HG03460 (cell line): ENCODE results near the gene STAT4.

ENCODE experiments used
- ATAC-seq: cut with Tn5 transposase; IDR thresholded peaks from one replicate; pipeline ENCODE4 v1.9.1; 2021; ENCODE audit not compliant: unreplicated experiment

The STAT4 gene

DNA sequence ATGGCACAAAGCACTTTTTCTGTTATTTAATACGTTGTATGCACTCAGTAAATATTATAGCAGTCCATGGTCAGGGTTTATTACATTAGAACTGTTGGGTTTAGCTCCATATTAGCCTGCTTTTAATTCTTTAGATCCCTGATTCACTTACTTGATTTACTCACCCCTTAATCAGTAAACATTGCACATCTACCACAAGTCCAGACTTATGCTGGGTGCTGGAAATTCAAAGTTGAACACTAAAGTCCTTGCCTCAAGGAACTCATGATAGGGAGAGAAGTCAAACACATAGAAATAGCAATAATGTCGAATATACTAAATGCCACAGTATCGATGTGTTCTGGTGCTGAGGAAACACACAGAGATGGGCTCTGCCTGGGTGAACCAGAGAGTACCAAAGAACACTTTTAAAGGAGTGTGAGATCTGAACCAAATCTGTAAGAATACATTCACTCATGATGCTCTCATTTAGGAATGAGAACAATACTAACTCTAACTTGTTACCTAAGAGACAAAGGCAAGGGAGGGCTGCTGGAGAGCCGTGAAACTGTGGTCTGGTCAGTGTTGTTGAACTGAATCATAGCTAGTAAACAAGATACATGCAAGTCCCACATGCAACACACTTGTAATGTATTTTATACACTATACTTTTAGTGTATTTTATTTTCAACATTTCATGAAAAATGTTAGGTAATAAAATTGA lies 4.9 kb downstream of the STAT4 start:
- ATAC-seq: no peak

DNA sequence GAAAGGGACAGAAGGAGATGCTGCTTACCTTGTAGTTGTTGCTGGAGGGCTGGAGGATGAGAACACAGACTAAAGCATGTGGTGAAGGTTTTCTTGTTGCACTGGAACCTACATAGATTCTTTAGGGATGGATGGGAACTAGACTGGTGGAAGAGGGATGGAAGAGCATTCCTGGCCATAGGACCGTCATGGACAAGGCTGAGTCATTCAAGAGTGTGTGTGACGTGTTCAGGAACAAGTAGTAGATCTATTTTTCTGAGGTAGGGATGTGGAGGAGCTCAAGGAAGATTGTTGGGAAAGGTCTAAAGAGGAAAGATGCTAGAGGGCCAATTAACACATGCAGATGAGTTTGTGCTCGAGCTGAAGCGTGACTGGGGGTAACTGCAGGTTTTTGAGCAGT lies 6.6 kb downstream of the STAT4 start:
- ATAC-seq: no peak

DNA sequence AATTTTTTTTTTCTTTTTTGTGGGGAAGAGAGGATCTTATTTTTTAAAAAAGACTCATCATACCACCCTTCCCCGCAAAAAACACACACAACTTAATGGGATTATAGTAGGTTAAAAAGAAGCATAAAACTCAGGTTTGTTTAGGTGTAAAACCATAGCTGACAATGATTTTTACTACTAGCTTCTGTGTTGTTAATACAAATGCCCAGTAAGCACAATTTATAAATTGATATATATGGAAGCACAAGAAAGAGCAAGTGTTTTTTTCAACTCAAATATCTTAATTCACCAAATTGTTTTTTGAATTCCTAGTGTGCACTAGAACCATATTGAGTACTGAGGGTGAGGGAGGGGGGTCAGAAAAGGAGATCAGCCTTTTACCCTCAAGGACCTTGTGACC lies 7.0 kb downstream of the STAT4 start:
- no peak for ATAC-seq

DNA sequence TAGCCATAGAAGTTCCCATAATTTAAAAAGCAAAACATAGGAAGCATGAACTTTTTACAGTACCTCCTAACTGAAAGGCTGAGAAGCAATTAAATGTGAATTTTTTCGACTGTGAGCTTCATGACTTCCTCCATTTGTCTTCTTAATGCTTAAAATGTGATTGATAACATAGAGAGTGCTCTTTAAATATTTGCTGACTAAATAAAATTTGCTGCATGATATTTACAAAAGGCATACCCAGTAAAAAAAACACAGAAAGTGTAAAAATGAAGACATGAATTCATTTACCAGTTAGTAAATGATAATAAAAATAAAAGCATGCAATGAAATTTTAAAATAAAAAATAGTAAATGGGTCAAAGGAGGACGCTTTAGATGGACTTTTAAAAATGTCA lies 21.9 kb downstream of the STAT4 start:
- no peak for ATAC-seq

DNA sequence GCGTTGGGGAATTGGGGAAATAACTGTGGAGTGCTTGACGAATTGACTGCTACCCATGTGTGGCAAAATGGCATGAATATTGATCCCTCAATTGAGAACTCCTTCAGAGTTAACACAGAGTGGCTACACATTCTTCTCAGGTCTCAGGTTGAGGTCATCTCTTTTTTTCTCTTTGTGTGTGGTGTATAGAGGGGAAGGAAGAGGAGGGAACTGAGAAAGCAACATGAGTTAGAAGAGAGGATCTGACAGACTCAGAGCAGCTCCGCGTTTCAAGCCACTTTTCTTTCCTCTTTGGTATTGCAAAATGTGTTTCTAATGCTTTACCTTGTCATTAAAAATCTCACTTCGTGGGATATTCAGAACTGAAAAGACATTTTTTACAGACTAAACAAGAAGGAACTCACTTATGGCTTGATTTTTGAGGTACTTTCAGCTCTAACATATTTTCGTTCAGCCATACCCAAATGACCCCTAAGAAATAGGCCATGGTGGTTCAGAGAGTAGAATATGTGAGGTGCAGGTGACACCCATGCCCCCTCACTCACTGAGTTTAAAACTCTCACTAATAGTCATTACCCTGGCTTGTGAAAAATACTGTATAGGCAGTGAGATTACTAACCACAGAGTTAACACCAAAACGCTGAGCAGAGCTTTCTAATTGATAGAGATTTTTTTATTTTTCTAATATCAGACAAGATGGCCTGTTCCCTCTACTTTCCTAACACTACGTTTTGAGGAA lies 22.5 kb downstream of the STAT4 start:
- ATAC-seq: peak; percentile 78

DNA sequence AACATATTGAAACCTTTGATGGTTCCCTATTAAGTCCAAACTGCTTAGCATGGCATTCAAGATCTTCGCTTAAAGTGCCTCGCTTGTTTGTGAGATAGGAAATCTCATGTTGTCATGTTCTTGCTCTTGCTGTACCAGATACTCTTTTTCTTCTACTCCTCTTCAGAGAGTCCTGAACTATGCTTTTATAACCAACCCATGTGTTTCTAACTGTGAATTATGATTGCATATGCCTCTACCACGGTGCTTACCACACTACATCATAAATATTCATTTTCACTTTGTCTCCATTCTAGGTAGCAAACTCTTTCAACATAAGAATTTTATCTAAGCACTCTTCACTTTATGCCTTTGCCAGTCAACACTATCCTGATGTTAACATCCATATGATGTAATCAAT lies 23.6 kb downstream of the STAT4 start:
- no peak for ATAC-seq

DNA sequence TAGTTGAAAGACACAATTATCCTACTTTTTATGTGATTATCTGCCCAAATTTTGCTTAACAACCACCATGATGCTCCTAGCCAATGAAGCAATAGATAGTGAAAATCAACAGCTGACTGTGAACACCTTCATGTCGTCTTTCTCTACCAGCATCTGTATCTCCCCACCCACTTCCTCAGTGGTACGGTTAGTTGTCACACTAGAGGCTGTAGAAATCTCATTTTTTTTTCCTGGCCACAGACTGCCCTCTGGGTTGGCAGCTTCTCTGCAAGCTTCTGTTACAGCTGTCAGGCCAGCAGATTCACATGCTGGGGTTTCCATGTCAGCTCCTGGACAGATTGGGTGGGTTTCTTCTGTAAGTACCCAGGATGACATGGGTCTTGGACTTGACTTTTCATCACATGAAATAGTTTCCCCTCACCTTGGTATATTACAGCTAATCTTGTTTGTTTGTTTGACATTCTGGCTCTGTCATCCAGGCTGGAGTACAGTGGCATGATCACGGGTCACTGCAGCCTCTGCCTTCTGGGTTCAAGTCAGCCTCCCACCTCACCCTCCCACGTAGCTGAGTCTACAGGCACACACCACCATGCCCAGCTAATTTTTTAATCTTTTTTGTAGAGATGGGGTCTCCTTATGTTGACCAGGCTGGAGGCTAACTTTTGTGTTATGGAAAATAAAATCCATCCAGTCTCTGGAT lies 24.3 kb downstream of the STAT4 start:
- ATAC-seq: no peak

DNA sequence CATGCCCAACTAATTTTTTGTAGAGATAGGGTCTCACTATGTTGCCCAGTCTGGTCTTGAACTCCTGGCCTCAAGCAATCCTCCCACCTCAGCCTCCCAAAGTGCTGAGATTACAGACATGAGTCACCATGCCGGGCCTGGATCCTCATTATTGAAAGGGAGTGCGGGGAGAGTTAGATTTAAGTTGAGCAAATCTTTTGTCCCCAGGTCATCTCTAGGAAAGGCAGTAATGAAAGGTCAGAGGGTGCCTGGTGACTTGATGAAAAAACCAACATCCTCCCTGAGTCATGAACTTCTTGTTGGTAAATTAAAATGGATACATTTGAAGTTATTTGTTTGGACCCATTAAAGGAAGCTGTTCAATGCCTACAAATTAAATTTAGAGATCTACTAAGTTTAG lies 25.1 kb downstream of the STAT4 start:
- ATAC-seq: no peak

DNA sequence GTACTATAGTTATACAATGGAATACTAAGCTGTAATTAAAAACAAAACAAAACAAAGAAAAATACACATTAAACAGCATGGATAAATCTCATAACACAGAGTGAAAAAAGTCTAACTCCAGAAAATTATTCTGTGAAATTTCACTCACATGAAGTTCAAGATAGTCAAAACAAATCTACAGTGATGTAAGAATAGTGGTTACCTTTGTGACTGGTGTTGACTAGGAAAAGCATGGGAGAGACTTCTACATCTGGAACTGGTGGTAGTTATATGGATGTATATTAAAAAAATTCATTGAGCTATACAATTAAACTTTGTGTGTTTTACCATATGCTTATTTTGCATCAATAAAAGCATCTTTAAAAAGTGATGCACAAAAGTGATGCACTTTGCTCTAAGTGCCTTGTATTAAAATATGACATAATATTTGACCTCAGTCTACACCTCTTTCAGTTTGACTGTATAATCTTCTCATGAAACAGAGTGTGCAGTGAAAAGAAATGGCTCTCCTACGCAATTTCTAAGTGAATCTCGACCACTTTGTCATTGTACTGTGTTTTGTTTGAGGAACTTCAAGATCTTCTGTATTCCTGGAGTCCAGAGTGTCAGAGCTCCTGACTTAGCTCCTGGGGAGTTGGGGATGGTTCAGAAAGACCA lies 28.0 kb downstream of the STAT4 start:
- ATAC-seq: no peak

DNA sequence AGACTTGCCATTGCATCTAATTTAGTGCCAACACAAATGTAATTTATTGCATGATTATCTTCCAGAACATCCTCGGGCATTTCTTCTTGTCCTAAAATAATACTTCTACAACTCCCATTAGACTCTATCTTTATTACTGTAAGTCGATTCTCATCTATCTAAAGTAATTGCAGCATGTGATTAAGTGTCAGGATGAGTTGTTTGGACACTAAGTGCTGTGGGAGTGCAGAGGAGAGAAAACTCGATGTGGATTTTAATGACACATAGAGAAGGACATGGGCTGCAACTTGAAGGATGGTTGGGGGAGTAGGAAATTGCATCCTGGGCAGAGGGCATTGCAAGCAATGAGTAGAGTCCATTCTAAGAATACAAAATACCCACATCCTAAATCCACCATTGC lies 33.5 kb downstream of the STAT4 start:
- ATAC-seq: no peak

DNA sequence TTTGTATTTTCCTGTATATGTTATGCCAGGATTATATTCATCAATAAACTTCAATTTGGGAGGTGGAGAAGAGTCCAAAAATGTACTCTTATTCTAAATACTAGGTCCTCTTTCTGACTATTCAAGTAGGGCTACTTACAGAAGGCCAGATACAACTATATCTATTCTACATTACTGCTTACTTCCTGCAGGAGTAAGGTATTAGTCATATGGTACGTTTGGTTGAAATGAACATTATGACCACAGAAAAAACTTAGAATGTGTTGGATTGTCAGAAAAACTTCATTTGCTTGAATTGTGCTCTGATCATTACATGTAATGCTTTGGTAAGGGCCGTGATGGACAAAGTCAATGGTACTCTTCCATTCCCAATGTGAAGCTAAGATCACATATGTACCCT lies 35.0 kb downstream of the STAT4 start:
- peak; percentile 29 for ATAC-seq

DNA sequence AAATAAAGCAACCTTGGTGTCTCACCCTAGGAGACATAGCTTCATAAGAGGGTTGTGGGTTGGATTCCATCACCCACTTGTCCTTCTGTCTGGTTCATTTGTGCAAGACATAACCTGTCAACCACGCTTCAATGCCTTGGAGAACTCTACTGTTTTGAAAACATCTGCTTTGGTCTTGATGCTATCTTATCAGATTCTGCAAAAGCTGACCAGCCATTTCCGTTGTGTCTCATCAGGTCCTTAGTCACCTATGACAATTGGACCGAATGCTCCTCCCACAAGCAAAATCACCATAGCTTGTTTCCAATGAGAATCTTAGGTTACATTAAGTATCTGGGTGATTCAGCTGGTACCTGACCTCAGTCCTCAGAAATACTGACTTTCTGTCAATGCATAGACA lies 35.4 kb downstream of the STAT4 start:
- peak; percentile 39 for ATAC-seq

DNA sequence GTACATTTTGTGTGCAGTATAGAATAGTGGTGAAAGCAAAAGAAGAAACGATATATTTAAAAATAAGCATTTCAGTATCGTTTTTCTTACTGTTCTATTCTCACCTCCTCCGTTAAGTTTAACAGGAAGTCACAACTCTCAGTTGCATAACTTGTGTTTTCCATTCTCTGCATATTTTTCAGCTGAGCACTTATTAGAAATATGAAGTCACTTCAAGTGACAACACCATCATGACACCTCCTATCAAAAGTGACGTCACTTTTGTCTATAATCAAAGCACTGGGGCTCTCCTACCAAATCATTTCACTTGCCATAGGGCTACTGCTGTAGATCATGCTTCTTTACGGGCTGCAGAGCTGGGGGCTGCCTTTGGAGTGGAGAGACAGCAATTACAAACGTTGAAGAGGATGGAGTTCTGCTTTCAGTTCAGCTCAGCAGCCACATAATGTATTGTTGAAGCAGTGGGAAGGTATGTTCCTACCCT lies 36.3 kb downstream of the STAT4 start:
- ATAC-seq: peak; percentile 82

DNA sequence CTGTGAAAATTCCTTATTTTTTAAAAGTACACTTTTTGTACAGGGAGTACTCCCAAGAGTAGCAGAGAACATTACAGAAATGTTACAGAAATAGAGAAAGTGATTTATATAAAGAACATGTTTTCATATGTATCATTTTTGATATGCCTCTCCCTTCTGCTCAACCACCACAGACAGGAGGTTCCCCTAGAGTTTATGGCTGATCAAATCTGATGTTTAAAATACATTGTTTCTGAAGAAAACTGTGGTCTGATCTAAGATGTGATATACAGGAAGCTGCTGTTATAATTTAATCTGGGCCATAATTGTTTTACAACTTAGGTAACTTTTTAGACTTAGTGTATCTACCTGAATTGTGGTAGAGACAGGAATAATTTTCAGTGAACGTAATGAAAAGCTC lies 37.0 kb downstream of the STAT4 start:
- ATAC-seq: no peak

DNA sequence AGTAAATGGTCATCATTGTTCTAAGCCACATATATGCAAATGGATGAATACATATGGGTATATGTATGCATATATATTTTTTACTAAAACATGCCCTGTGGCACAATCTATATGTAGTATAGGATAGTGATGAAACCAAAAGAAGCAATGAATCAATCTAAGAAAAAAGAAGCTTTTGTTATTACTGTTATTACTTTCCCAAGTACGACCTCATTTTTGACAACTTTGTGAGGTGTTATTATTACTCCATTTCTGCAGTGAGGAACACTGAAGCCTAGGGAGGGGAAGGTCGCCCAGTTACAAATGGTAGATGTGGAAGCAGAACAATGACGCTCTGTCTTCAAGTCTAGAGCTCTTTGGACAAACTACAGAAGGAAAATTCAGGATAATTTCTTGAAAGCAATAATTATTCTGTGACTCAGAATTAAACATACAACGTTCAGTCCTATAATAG lies 38.3 kb downstream of the STAT4 start:
- ATAC-seq: no peak

DNA sequence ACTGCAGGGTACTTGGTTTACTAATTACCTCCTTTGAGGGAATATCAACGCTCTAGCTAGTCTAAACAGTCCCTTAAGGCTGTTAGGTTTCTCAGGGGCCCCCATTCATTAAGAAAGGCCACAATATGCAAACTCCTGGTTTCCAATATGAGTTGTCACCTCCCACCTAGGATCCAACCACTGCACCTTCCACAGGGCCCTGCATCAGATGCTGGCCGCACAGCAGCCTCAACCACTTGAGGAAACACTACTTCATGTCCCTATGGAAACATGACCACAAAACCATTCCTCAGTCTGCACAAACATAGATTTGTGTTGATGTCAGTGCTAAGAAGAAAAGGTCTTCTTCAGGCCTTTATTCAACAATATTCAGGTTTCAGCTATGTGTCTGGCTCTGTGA lies 40.9 kb downstream of the STAT4 start:
- ATAC-seq: no peak

DNA sequence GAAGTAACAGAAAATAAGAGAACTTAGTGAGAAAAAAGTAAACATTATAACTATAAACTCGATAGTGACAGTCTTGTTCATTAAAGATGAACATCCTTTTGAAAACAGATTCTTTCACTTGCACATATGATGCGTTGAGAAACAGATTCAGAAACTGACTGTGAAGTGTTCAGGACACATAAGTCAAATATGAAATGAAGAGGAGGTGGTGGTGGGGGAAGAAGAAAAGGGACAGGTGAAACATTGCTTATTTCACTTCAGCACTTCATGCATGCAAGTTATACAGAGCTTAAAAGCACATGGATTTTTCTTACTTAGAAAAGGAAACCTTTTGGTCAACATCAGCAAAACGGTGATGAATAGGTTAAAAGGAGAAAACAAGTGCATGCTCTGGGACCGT lies 42.5 kb downstream of the STAT4 start:
- no peak for ATAC-seq

DNA sequence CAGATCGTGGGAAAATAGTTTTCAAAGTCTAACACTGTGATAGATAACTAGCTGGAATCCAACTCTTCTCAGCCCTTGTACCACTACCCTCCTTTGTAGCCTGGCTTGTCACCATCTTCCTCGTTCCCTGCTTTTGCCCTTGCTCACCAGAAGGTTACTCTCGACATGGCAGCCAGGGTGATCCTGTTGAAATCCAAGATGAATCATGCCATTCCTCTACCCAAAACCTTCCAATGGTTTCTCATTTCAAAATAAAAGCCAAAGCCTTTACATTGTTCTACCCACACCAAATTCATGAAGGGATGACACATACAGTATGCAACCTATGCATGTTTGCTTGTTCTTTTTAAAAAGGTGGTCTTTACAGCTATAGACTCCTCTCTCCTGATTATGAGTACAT lies 45.7 kb downstream of the STAT4 start:
- ATAC-seq: no peak

DNA sequence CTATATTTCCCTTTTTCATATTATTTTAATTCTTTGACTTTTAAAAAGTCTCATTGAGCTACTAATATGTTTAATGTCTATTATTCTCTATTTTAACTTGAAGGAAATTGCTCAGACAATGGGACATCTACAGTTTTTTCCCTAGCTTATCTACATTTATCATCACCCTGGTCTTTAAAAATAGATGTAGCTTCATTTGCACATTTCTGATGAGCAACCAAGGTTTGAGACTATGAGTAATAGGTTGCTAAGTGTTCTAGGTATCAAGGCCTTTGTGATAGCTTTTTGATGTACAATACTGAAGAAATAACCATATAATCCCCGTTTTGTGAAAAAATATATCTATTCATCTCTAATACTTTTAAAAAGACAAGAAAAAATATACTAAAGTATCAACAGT lies 47.0 kb downstream of the STAT4 start:
- no peak for ATAC-seq

DNA sequence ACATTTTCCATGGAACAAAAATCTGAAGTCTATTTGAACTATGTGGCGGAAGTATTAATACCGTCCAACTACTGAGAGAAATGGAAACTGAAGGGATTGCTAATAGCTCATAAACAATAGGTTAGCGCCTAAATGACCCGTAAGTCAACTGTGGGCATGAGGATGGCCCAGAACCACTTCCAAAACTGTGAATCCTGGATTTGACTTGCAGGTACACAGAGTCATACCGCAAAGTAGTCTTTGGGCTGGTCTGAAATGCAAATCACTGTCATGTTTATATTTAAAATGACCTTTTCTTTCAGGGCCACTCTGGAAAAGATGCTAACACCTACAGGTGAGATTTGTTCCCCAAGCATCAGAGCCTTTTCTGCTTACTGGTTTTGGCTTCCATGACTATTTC lies 50.6 kb downstream of the STAT4 start:
- no peak for ATAC-seq

DNA sequence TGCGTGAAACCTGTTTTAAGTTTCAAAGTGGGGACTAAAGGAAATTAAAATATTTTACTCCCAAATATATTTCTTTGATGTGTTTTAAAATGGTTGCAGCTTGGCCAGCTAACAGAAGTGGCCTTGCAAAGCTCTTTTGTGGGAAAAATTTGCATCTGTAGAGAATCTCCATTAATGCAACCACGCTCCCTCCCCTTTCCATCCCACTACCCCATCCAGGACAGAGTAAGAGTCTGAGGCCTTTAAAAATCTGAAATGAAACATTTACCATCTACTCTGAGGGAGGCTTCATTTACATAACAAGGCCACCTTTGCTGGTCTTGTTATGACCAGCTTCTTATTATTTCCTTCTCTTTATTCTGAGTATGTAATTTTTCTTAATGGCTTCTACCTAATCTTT lies 63.5 kb downstream of the STAT4 start:
- ATAC-seq: no peak
